IgD-negative memory B cell (primary cell): ENCODE measurements around the gene GNAQ. TPM values are rescaled to one million over a fixed set of nuclear protein-coding genes. Genes with fewer than 3 reads are reported as not detected.
"Not testable (repeated sequence)": the region's sequence is repeated elsewhere in the genome, so short reads cannot be mapped to it uniquely, and the experiment has no call there.

ENCODE experiments used
- H3K27ac Mint-ChIP-seq, 3 donors: one replicate each; pipeline ENCODE4 v1.8.0; 2020 to 2022; ENCODE audit warnings: mild to moderate bottlenecking in 3 of 3, mixed read lengths in 3 of 3, moderate library complexity in 1 of 3
- H3K27me3 Mint-ChIP-seq: one replicate; pipeline ENCODE4 v1.8.0; 2021; ENCODE audit warnings: mixed read lengths
- H3K36me3 Mint-ChIP-seq: one replicate; pipeline ENCODE4 v1.8.0; 2020; ENCODE audit warnings: mild to moderate bottlenecking, mixed read lengths
- H3K4me1 Mint-ChIP-seq, 3 donors: one replicate each; pipeline ENCODE4 v1.8.0; 2020 to 2022; ENCODE audit warnings: mixed read lengths in 3 of 3, mild to moderate bottlenecking in 1 of 3
- H3K4me3 Mint-ChIP-seq, 4 donors: one replicate each; pipeline ENCODE4 v1.8.0; 2020 to 2022; ENCODE audit warnings: mild to moderate bottlenecking in 4 of 4, mixed read lengths in 4 of 4, moderate library complexity in 3 of 4
- H3K9me3 Mint-ChIP-seq, 3 donors: one replicate each; pipeline ENCODE4 v1.8.0; 2020 to 2021; ENCODE audit warnings: mixed read lengths in 3 of 3, mild to moderate bottlenecking in 1 of 3
- polyA plus RNA-seq: library from polyadenylated mRNA; unstranded; fragments of 300-500 nt; fragmentation: Illumina TruSeq; gene quantifications from one replicate; pipeline ENCODE4 v1.2.3, GENCODE V29; 2021

Gene GNAQ
- polyA plus RNA-seq, 1 donor from 2014 or later, result 0.39 TPM

- H3K4me1 Mint-ChIP-seq, result no peaks in the 10 kb centered on the region
- H3K4me3 Mint-ChIP-seq, result no peak overlapping the region
Observed at GRCh38 chr9:77876091-77876490, 155.5 kb downstream of the GNAQ start.

GRCh38 chr9:77872863-77873262 lies 158.7 kb downstream of the GNAQ start:
- peaks cover 0 to 1% (median 0%) of the 10 kb centered on the region in 3 donors for H3K9me3 Mint-ChIP-seq
- no peak overlapping the region for H3K27ac Mint-ChIP-seq
- H3K4me3 Mint-ChIP-seq, result no peak overlapping the region
- peaks cover 5% of the 10 kb centered on the region for H3K27me3 Mint-ChIP-seq
- no peaks in the 10 kb centered on the region for H3K4me1 Mint-ChIP-seq
- peaks cover 4% of the 10 kb centered on the region for H3K36me3 Mint-ChIP-seq

More at GRCh38 chr9:77876091-77876490, 155.5 kb downstream of the GNAQ start:
- H3K9me3 Mint-ChIP-seq, result peaks cover 0 to 1% (median 0%) of the 10 kb centered on the region in 3 donors
- no peak overlapping the region for H3K27ac Mint-ChIP-seq
- H3K27me3 Mint-ChIP-seq, result peaks cover 5% of the 10 kb centered on the region
- H3K36me3 Mint-ChIP-seq, result peaks cover 4% of the 10 kb centered on the region

DNA sequence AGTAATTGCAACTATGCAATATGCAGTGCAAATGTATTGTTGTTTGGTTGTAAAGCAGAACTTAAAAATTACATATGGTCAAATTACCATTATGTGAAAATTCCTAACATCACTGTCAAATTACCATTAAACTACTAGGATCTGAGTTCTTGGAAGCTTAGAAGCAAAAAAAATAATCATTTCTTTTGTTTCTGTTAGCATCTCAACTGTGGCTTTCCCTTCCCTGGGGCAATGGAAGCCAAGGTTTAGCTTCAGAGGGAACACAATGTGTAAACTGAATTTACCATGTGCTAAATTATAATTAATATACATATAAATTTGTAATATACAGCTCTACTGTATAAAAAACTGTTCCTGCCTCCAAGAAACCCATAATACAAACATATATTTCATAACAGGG lies 159.4 kb downstream of the GNAQ start:
- H3K27ac Mint-ChIP-seq, result no peak overlapping the region
- H3K36me3 Mint-ChIP-seq, result peaks cover 4% of the 10 kb centered on the region
- H3K4me3 Mint-ChIP-seq, result no peak overlapping the region
- no peaks in the 10 kb centered on the region for H3K4me1 Mint-ChIP-seq
- peaks cover 5% of the 10 kb centered on the region for H3K27me3 Mint-ChIP-seq
- H3K9me3 Mint-ChIP-seq, result peaks cover 0 to 1% (median 0%) of the 10 kb centered on the region in 3 donors

DNA sequence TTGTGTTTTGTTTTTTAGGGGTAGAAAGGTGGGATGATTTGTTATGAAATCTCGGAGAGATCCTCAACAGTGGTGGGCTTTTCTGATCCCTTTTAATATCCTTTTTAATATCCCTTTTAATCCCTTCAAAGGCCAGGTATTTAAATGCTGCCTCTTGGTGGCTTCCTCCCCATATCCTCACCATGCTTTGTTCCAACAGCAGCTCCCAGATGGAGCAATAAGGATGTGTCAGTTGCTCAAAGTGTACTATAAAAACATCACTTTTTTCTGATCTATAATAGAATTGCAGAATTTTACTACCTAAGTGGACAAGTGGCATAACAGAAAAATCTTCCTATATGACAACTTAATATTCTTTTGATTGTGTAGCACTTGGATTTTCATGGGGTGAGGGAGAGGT lies 160.1 kb downstream of the GNAQ start:
- Mint-ChIP-seq H3K27me3 (peaks cover 5% of the 10 kb centered on the region), H3K4me3 (no peak overlapping the region), H3K4me1 (no peaks in the 10 kb centered on the region), H3K9me3 (peaks cover 0 to 1% (median 0%) of the 10 kb centered on the region in 3 donors), H3K36me3 (peaks cover 4% of the 10 kb centered on the region), H3K27ac (no peak overlapping the region)

DNA sequence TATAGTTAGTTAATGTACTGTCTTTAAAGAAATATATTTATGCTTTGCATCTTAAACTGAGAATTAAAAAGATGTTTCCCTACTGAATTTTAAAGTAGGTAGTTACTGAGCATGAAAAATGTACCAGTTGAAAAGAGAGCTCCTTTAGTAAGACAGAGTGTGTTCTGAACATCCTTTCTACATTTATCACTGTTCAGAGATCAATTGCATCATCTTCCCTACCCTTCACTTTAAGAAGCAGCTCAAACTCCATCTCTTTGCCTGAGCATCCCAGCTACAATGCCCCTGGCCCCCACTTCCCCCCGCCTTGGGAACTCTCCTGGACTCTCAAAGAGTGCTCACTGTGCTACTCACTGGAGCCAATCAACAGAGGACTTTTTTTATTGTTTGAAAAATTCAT lies 164.7 kb downstream of the GNAQ start:
- H3K36me3 Mint-ChIP-seq, result no peaks in the 10 kb centered on the region
- H3K9me3 Mint-ChIP-seq, result peaks cover 0 to 16% (median 7%) of the 10 kb centered on the region in 3 donors
- H3K4me3 Mint-ChIP-seq, result no peak overlapping the region
- no peaks in the 10 kb centered on the region for H3K4me1 Mint-ChIP-seq
- H3K27me3 Mint-ChIP-seq, result peaks cover 2% of the 10 kb centered on the region
- H3K27ac Mint-ChIP-seq, result no peak overlapping the region

DNA sequence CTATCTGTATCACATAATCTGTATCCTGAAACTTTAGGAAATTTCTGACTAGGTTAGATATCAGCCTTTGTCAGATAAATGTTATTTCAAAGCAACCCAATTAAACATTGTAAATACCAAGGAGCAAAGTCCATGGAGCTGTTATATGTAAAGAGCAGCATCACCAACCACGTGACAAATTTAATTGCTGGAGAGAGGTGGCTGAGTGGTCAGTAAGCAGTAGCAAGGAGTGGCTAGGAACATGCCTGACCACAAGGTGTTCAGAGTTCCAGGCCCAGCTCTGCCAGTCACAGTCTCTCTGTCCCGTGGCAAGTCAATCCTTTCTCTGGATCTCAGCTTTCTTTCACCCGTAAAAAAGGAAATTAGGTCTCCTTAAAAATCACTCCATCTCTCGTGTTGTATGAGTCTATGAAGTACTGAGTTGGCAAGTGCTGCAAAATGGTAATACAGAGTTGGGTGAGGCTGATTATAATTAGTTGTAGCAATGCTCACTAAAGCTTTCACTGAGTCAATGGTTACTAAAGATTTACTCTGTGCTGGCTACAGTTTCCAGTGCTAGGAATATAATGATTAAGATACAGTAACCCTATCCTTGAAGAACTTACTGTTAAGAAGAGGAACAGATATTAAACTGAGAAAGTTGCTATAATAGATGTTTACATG lies 166.1 kb downstream of the GNAQ start:
- Mint-ChIP-seq H3K4me3 (no peak overlapping the region), H3K9me3 (peaks cover 3 to 16% (median 10%) of the 10 kb centered on the region in 3 donors), H3K27ac (no peak overlapping the region), H3K27me3 (no peaks in the 10 kb centered on the region), H3K36me3 (peaks cover 3% of the 10 kb centered on the region), H3K4me1 (no peaks in the 10 kb centered on the region)

GRCh38 chr9:77864211-77864889 lies 167.3 kb downstream of the GNAQ start:
- H3K9me3 Mint-ChIP-seq, result peaks cover 3 to 16% (median 10%) of the 10 kb centered on the region in 3 donors
- peak overlapping the region in 1 of 4 donors; percentile 77 for H3K4me3 Mint-ChIP-seq
- peaks cover 3% of the 10 kb centered on the region for H3K36me3 Mint-ChIP-seq
- no peaks in the 10 kb centered on the region for H3K27me3 Mint-ChIP-seq
- H3K27ac Mint-ChIP-seq, result no peak overlapping the region
- H3K4me1 Mint-ChIP-seq, result no peaks in the 10 kb centered on the region

GRCh38 chr9:77863638-77864037 lies 168.0 kb downstream of the GNAQ start:
- peaks cover 3 to 16% (median 12%) of the 10 kb centered on the region in 3 donors for H3K9me3 Mint-ChIP-seq
- not testable (repeated sequence) for H3K4me3 Mint-ChIP-seq, H3K27ac Mint-ChIP-seq, H3K27me3 Mint-ChIP-seq, H3K4me1 Mint-ChIP-seq, H3K36me3 Mint-ChIP-seq

GRCh38 chr9:77860953-77861352 lies 170.7 kb downstream of the GNAQ start:
- H3K4me1 Mint-ChIP-seq, H3K27ac Mint-ChIP-seq, H3K4me3 Mint-ChIP-seq, H3K27me3 Mint-ChIP-seq, H3K36me3 Mint-ChIP-seq: not testable (repeated sequence)
- H3K9me3 Mint-ChIP-seq, result peaks cover 3 to 16% (median 13%) of the 10 kb centered on the region in 3 donors

DNA sequence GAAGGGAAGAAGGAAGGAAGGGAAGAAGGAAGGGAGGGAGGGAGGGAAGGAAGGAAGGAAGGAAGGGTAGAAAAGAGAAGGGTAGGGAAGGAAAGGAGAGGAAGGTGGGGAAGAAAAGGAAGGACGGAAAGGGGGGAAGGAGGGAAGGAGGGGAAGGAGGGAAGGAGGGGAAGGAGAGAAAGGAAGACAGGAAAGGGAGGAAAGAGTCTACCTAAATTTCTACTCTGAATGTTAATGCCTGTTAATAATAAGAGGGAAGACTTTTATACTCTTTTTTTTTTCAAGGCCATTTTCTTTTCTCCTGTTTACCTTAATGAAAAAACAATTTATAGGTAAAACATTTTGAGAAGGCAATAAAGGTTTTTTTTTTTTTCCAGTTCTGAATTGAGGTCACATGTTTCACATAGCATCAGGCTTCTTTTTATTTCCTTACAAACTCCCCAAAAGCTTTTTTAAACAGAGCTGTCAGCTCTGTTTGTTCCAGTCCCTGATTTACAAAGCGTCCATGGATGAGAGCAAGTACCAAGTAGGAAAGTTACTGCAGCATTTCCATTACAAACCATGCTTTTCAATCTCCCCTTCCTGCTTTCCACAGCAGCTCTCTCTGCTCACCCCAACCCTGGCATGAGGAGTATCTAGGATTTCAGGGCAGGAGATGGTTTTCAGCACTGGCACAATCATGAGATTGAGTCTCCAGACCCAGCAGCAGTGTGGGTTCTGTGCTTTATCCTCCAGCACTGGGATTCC lies 173.9 kb downstream of the GNAQ start:
- peaks cover 5% of the 10 kb centered on the region for H3K27me3 Mint-ChIP-seq
- H3K4me3 Mint-ChIP-seq, result no peak overlapping the region
- H3K4me1 Mint-ChIP-seq, result no peaks in the 10 kb centered on the region
- peaks cover 3% of the 10 kb centered on the region for H3K36me3 Mint-ChIP-seq
- H3K27ac Mint-ChIP-seq, result no peak overlapping the region
- H3K9me3 Mint-ChIP-seq, result peaks cover 0 to 6% (median 3%) of the 10 kb centered on the region in 3 donors

DNA sequence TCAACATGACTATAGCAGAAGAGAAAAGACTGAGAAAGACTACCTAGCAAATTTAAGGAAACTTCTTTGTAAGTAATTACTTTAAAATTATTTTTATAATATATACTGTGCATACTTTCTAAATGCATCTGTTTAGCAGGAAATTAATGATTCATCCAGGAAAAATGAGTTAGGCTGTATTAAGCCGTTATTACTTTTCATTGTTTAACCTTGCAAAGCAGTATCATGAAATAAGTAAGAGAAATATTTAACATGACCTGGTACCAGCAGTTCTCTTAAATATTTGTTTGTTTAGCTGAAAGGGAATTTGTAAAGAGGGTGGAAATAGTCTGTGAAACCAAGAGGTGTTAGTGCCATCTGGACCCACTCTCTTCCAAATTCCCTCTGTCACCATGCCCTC lies 175.0 kb downstream of the GNAQ start:
- Mint-ChIP-seq H3K4me3 (no peak overlapping the region), H3K36me3 (peaks cover 3% of the 10 kb centered on the region), H3K9me3 (peaks cover 0 to 6% (median 3%) of the 10 kb centered on the region in 3 donors), H3K27ac (no peak overlapping the region), H3K4me1 (no peaks in the 10 kb centered on the region), H3K27me3 (peaks cover 8% of the 10 kb centered on the region)

DNA sequence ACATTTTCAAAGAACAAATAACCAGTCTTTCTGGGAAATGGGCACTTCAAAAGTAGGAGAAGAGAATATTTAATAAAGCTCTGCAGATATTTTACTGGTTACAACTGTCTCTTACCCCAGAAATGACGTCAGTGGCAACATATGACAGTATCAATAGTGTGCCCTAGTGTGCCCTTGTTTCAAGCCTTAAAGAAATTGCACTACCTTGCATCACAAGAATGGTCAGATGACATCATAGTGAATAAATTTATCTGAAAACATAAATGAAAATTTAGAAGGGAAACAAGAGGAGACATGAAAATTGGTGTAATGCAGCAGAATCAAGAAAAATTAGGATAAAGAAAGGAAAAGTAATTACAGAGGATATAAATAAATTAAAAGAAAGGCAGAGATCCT lies 176.7 kb downstream of the GNAQ start:
- H3K36me3 Mint-ChIP-seq, result no peaks in the 10 kb centered on the region

GRCh38 chr9:77854258-77854915 lies 177.2 kb downstream of the GNAQ start:
- Mint-ChIP-seq H3K9me3 (peaks cover 0 to 3% (median 0%) of the 10 kb centered on the region in 3 donors), H3K4me3 (no peak overlapping the region), H3K4me1 (no peaks in the 10 kb centered on the region), H3K27ac (no peak overlapping the region), H3K27me3 (peaks cover 8% of the 10 kb centered on the region), H3K36me3 (no peaks in the 10 kb centered on the region)

More for the DNA sequence above, 176.7 kb downstream of the GNAQ start:
- H3K27ac Mint-ChIP-seq, result no peak overlapping the region
- peaks cover 0 to 3% (median 0%) of the 10 kb centered on the region in 3 donors for H3K9me3 Mint-ChIP-seq
- H3K4me1 Mint-ChIP-seq, result no peaks in the 10 kb centered on the region
- H3K27me3 Mint-ChIP-seq, result peaks cover 8% of the 10 kb centered on the region
- no peak overlapping the region for H3K4me3 Mint-ChIP-seq

DNA sequence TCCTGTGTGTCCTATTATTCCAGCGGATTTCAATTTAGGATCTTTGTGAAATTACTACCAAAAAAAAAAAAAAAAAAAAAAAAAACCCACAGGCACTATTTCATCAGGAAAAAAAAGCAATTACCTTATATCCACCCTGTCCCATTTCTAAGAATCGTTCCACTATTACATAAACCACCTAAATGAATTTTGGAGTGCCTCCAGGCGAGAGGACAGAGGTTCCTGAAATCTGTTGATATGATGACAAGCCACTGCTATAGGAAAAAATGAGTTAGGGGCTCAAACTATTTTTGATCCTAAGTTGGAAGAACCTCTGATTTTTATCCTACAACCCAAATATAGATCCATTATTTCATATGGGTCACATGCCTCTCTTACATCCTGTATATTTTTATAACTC lies 177.9 kb downstream of the GNAQ start:
- peaks cover 10% of the 10 kb centered on the region for H3K27me3 Mint-ChIP-seq
- H3K4me3 Mint-ChIP-seq, result no peak overlapping the region
- no peaks in the 10 kb centered on the region for H3K36me3 Mint-ChIP-seq
- peaks cover 0 to 1% (median 0%) of the 10 kb centered on the region in 3 donors for H3K9me3 Mint-ChIP-seq
- no peak overlapping the region for H3K27ac Mint-ChIP-seq
- no peaks in the 10 kb centered on the region for H3K4me1 Mint-ChIP-seq
